ENCODE results near the gene FRK.

Gene FRK

GRCh38 chr6:116022841-116023445 lies 37.7 kb downstream of the FRK start:
- Histone ChIP-seq H3K36me3 (ENCODE audit: control insufficient read depth in 1 of 2, insufficient read depth in 2 of 2, low read length in 2 of 2) (no peaks in the 10 kb centered on the region), H3K9me3 (ENCODE audit: insufficient read depth, low read depth, low read length) (no peaks in the 10 kb centered on the region), H2AFZ (ENCODE audit: insufficient read depth, low read length, poor library complexity) (no peak overlapping the region), H4K91ac (ENCODE audit: low read depth, low read length) (no peak overlapping the region), H3K4me3 (ENCODE audit: low read depth, low read length) (no peak overlapping the region), H3K23ac (ENCODE audit: low read length) (no peak overlapping the region), H3K27me3 (ENCODE audit: insufficient read depth, low read length) (no peaks in the 10 kb centered on the region), H3K18ac (ENCODE audit: low read length) (no peak overlapping the region), H2AK5ac (ENCODE audit: low read length) (no peak overlapping the region), H2BK5ac (ENCODE audit: low read depth, low read length, poor library complexity) (no peak overlapping the region), H3K79me1 (ENCODE audit: low read length) (no peaks in the 10 kb centered on the region), H3K4me2 (ENCODE audit: low read length) (no peak overlapping the region), H3K4ac (ENCODE audit: low read depth, low read length) (no peak overlapping the region), H2BK120ac (ENCODE audit: insufficient read depth, low read length, poor library complexity) (no peak overlapping the region), H4K8ac (ENCODE audit: low read depth, low read length) (no peak overlapping the region), H3K79me2 (ENCODE audit: control insufficient read depth, insufficient read depth, low read length, poor library complexity) (no peaks in the 10 kb centered on the region), H2BK12ac (ENCODE audit: low read length) (no peak overlapping the region), H4K12ac (ENCODE audit: low read depth, low read length) (no peak overlapping the region), H3K14ac (ENCODE audit: low read length) (no peak overlapping the region), H3K27ac (ENCODE audit: low read depth, low read length) (no peak overlapping the region), H3K4me1 (ENCODE audit: control insufficient read depth in 1 of 2, insufficient read depth in 2 of 2, low read length in 2 of 2) (no peaks in the 10 kb centered on the region), H3K9ac (ENCODE audit: low read length) (no peak overlapping the region)
- DNase-seq, result no peak
- WGBS (ENCODE audit: extremely low coverage, insufficient coverage, insufficient read length), result no CpG with 5 or more reads among the region's 2 CpGs

- Histone ChIP-seq H3K36me3 (ENCODE audit: control insufficient read depth in 1 of 2, insufficient read depth in 2 of 2, low read length in 2 of 2) (no peaks in the 10 kb centered on the region), H3K23ac (ENCODE audit: low read length) (no peak overlapping the region), H4K8ac (ENCODE audit: low read depth, low read length) (no peak overlapping the region), H3K79me2 (ENCODE audit: control insufficient read depth, insufficient read depth, low read length, poor library complexity) (no peaks in the 10 kb centered on the region), H3K4me1 (ENCODE audit: control insufficient read depth in 1 of 2, insufficient read depth in 2 of 2, low read length in 2 of 2) (no peaks in the 10 kb centered on the region), H3K79me1 (ENCODE audit: low read length) (no peaks in the 10 kb centered on the region), H3K4me2 (ENCODE audit: low read length) (no peak overlapping the region), H4K91ac (ENCODE audit: low read depth, low read length) (no peak overlapping the region), H4K12ac (ENCODE audit: low read depth, low read length) (no peak overlapping the region), H3K27me3 (ENCODE audit: insufficient read depth, low read length) (no peaks in the 10 kb centered on the region), H3K4ac (ENCODE audit: low read depth, low read length) (no peak overlapping the region), H3K4me3 (ENCODE audit: low read depth, low read length) (no peak overlapping the region), H3K27ac (ENCODE audit: low read depth, low read length) (no peak overlapping the region), H3K9ac (ENCODE audit: low read length) (no peak overlapping the region), H3K14ac (ENCODE audit: low read length) (no peak overlapping the region), H2BK12ac (ENCODE audit: low read length) (no peak overlapping the region), H2BK120ac (ENCODE audit: insufficient read depth, low read length, poor library complexity) (no peak overlapping the region), H2AFZ (ENCODE audit: insufficient read depth, low read length, poor library complexity) (no peak overlapping the region), H3K9me3 (ENCODE audit: insufficient read depth, low read depth, low read length) (no peaks in the 10 kb centered on the region), H3K18ac (ENCODE audit: low read length) (no peak overlapping the region), H2BK5ac (ENCODE audit: low read depth, low read length, poor library complexity) (no peak overlapping the region), H2AK5ac (ENCODE audit: low read length) (no peak overlapping the region)
- no peak for DNase-seq
These were observed 40.0 kb downstream of the FRK start for GRCh38 chr6:116020738-116021137.

DNA sequence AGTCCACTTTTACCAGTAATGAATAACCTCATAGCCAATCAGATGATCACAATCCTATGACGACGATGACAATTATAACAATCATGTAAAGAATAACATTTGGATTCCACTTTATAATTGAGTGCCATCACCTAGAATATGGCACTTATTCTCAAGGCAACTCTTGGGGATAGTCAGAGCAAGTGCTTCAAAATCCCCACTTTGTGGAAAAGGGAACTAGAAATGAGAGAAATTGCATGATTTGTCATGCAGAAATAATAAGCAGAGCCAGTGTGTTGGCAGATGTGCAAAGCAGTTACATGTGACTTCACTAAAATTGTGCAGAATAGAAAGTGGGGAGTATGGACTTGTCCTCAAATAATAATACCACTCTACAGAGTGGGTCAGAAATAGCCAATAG lies 41.3 kb downstream of the FRK start:
- H2BK12ac ChIP-seq (ENCODE audit: low read length), result no peak overlapping the region
- no peaks in the 10 kb centered on the region for H3K27me3 ChIP-seq (ENCODE audit: insufficient read depth, low read length)
- no peak overlapping the region for H2AFZ ChIP-seq (ENCODE audit: insufficient read depth, low read length, poor library complexity)
- no peak overlapping the region for H4K8ac ChIP-seq (ENCODE audit: low read depth, low read length)
- H3K27ac ChIP-seq (ENCODE audit: low read depth, low read length), result no peak overlapping the region
- no peak overlapping the region for H2BK120ac ChIP-seq (ENCODE audit: insufficient read depth, low read length, poor library complexity)
- no peaks in the 10 kb centered on the region for H3K36me3 ChIP-seq (ENCODE audit: control insufficient read depth in 1 of 2, insufficient read depth in 2 of 2, low read length in 2 of 2)
- no peak overlapping the region for H3K23ac ChIP-seq (ENCODE audit: low read length)
- no CpG with 5 or more reads among the region's 2 CpGs for WGBS (ENCODE audit: extremely low coverage, insufficient coverage, insufficient read length)
- H3K14ac ChIP-seq (ENCODE audit: low read length), result no peak overlapping the region
- H3K9ac ChIP-seq (ENCODE audit: low read length), result no peak overlapping the region
- no peak overlapping the region for H3K18ac ChIP-seq (ENCODE audit: low read length)
- no peak overlapping the region for H2BK5ac ChIP-seq (ENCODE audit: low read depth, low read length, poor library complexity)
- no peaks in the 10 kb centered on the region for H3K79me2 ChIP-seq (ENCODE audit: control insufficient read depth, insufficient read depth, low read length, poor library complexity)
- no peak overlapping the region for H4K91ac ChIP-seq (ENCODE audit: low read depth, low read length)
- H2AK5ac ChIP-seq (ENCODE audit: low read length), result no peak overlapping the region
- H3K9me3 ChIP-seq (ENCODE audit: insufficient read depth, low read depth, low read length), result no peaks in the 10 kb centered on the region
- no peak overlapping the region for H3K4me2 ChIP-seq (ENCODE audit: low read length)
- no peaks in the 10 kb centered on the region for H3K79me1 ChIP-seq (ENCODE audit: low read length)
- no peak overlapping the region for H4K12ac ChIP-seq (ENCODE audit: low read depth, low read length)
- no peak overlapping the region for H3K4ac ChIP-seq (ENCODE audit: low read depth, low read length)
- DNase-seq, result no peak
- H3K4me1 ChIP-seq (ENCODE audit: control insufficient read depth in 1 of 2, insufficient read depth in 2 of 2, low read length in 2 of 2), result no peaks in the 10 kb centered on the region
- H3K4me3 ChIP-seq (ENCODE audit: low read depth, low read length), result no peak overlapping the region

GRCh38 chr6:116018976-116019375 lies 41.7 kb downstream of the FRK start:
- no peak overlapping the region for H3K27ac ChIP-seq (ENCODE audit: low read depth, low read length)
- DNase-seq, result no peak
- H4K12ac ChIP-seq (ENCODE audit: low read depth, low read length), result no peak overlapping the region
- no peak overlapping the region for H2AK5ac ChIP-seq (ENCODE audit: low read length)
- no peak overlapping the region for H3K23ac ChIP-seq (ENCODE audit: low read length)
- H2BK5ac ChIP-seq (ENCODE audit: low read depth, low read length, poor library complexity), result no peak overlapping the region
- H3K4me3 ChIP-seq (ENCODE audit: low read depth, low read length), result no peak overlapping the region
- H3K36me3 ChIP-seq (ENCODE audit: control insufficient read depth in 1 of 2, insufficient read depth in 2 of 2, low read length in 2 of 2), result no peaks in the 10 kb centered on the region
- H3K4me1 ChIP-seq (ENCODE audit: control insufficient read depth in 1 of 2, insufficient read depth in 2 of 2, low read length in 2 of 2), result no peaks in the 10 kb centered on the region
- no peak overlapping the region for H3K18ac ChIP-seq (ENCODE audit: low read length)
- no peaks in the 10 kb centered on the region for H3K27me3 ChIP-seq (ENCODE audit: insufficient read depth, low read length)
- no peak overlapping the region for H3K4ac ChIP-seq (ENCODE audit: low read depth, low read length)
- no peaks in the 10 kb centered on the region for H3K79me2 ChIP-seq (ENCODE audit: control insufficient read depth, insufficient read depth, low read length, poor library complexity)
- no peak overlapping the region for H4K91ac ChIP-seq (ENCODE audit: low read depth, low read length)
- H2AFZ ChIP-seq (ENCODE audit: insufficient read depth, low read length, poor library complexity), result no peak overlapping the region
- WGBS (ENCODE audit: extremely low coverage, insufficient coverage, insufficient read length), result no CpG with 5 or more reads among the region's 1 CpG
- H4K8ac ChIP-seq (ENCODE audit: low read depth, low read length), result no peak overlapping the region
- H2BK120ac ChIP-seq (ENCODE audit: insufficient read depth, low read length, poor library complexity), result no peak overlapping the region
- no peak overlapping the region for H3K14ac ChIP-seq (ENCODE audit: low read length)
- H3K4me2 ChIP-seq (ENCODE audit: low read length), result no peak overlapping the region
- H3K9ac ChIP-seq (ENCODE audit: low read length), result no peak overlapping the region
- no peak overlapping the region for H2BK12ac ChIP-seq (ENCODE audit: low read length)
- H3K79me1 ChIP-seq (ENCODE audit: low read length), result no peaks in the 10 kb centered on the region
- H3K9me3 ChIP-seq (ENCODE audit: insufficient read depth, low read depth, low read length), result no peaks in the 10 kb centered on the region

Data from trophoblast cell (in vitro differentiated cells and primary cell).